NCI-H2107 (cell line): ENCODE results near the gene BDKRB1.

Experiments
- DNase-seq: peaks from one replicate; lab custom pipeline; 2025; lab: John Stamatoyannopoulos, UW

Gene BDKRB1

DNA sequence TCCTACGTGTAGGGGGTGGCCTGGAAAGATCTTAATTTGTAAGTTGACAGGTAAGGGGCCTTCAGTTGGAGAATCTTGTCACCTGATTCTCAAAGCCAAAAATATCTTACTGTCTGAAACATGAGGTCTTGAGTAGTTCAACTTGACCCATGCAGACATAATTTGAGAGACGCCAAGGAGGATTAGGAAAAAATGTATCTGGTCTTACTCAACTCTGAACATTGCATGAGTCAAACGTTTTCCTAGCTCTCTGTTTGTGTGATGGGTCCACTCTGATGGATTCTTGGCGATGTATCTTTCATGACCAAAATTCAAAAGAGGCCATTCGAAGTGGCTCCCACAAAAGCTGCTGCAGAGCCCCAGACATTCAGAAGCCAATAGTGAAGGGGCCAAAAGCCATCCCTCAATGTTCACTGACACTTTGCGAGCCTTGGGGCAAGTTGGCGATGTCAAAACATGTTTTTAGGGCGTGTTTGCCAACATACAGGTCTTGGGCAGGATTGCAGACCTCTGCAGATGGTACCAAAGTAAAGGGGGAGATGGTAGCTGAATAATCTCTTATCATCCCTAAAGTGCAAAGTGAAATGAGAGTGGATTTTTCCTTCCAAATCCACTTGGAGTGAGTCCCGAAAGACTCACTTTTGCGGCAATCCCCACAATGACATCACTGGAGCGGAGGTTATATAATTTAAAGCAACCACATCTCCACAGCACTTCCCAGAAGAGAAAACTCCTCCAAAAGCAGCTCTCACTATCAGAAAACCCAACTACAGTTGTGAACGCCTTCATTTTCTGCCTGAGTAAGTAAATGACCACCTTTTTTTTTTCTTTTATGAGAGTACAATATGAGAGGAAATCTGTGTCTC, at the start of gene BDKRB1:
Gene BDKRB1, plus strand, starts transcription at position 710 of the 866 bp plus-strand sequence. CDS start 7,473 bp downstream, outside the sequence.
- DNase-seq, result no peak

DNA sequence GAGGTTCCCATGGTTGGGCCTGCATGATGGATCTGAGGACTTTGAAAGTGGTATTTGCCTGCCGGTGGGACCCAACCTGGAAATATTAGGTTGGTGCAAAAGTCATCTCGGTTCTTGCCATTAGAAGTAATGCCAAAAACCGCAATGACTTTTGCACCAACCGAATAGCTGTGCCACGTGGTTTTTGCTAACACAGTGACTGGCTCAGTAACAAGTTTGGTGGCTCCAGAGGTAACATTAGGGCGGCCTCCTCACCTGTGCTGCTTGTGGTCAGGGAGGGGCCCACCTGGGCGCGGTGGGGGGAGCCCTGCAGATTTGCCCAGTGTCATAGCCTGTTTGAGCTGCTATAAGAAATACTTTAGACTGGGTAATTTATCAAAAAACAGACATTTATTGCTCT, 49.5 kb upstream of the BDKRB1 start:
- DNase-seq, result no peak

DNA sequence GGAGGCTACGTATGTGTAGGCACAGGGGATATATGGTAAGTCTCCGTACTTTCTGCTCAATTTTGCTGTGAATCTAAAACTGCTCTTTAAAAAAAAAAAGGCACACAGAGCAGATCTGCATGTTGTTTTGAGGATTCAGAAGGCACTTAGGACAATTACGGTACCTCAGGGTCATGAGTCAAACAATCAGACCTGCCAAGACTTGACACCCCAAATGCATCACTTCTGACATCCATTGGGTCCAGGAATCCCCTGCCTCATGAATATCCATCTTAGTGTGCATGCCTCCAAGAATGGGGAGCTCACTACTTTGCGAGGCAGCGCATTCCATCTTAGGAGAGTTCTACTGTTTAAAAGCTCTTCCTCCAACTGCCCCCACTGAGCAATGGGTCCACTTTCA, 48.3 kb upstream of the BDKRB1 start:
- no peak for DNase-seq

DNA sequence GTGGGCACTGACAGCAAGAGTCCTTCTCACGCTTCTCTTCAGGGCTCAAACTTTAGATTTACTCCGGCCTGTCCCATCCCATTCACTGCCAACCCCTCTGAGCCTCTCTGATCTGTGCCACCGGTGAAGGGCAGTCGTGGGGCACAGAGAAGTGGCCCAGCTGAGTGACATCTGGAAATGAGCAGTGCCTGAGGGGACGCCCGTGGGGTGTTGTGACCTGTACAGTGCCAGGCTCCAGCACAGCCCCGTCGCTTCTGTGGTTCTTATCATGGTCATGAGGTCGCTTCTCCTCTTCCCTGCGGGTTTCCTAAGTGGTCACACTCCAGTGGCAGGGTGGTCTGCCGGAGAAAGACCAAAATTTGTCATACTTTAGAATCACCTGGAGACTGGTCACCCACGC, 47.3 kb upstream of the BDKRB1 start:
- no peak for DNase-seq

DNA sequence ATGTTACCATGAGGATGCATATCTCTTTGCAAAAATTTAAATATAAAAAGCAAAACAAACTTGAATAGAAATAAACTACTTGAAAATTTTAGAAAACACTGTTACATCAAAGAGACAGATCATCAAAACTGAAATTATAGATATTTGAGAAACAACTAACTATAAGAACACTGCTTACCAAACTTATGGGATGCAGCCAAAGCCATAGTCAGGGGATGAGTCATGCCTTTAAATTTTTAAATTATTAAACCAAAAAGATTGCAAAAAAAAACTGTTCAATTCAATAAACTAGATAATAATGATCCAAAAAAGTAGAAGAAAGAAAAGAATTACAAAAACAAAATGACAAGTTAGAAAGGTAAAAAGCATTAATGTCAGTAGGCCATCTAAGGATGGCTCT, 43.9 kb upstream of the BDKRB1 start:
- no peak for DNase-seq

DNA sequence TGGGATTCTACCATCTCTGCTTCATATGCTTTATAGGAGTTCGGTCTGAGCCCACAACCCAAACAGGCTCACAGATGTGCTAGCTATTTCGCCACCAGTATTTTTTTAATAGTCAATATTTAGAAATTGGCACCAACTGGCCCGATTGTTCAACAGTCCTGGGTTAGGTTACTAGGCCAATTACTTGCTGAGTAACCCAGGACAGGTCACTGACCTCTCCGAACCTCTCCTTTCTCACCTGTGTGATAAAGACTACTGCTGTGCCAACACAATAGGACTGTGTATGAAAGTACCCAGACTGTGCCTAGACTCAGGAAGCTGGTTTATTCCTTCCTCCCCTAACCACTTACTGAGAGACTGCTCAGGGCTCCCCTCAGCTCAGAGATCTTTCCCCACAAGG, 43.1 kb upstream of the BDKRB1 start:
- no peak for DNase-seq

DNA sequence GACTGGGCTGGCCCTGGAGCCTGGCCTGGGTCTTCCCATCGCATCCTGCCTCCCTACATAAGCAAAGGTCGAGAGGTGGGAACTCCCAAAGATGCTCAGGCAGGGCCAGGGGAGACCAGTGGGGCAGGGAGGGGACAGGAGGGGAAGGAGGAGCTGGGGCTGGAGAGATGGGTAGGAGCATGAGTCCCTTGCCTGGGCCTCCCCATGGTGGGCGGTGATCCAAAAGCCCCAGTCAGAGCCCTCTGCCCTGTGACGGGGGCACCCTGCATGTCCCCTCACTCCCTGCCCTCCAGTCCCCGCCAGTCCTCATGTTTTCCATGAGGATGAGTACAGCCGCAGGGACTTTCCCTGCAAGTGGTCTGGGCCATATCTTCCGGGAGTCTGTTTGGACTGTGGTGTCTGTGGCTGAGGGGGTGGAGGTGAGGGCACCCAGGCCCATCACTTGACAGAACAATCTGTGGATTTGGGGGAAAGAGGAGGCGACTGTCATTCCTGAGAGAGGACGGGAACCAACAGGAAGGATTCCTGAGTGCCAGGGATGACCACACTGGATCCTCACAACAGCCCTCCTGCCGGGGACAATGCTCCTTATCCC, 42.0 kb upstream of the BDKRB1 start:
- no peak for DNase-seq

DNA sequence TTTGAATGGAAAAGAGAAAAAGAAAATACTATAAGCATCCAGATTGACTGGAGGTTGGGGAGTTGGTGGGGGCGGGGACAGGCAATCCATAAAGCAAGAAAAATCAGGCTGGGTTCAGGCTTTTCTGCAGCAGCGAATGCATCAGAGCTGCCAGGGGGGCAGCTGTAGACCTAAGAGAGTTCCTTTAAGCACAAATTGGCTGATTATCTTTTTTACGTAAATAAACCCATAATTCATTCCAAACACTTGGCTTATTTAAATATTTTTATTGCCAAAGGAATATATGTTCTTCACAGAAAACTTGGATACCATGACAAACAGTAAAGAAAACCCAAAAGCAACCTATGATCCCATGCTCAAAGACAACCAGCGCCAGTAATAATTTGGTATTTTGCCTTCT, 41.2 kb upstream of the BDKRB1 start:
- DNase-seq, result no peak

DNA sequence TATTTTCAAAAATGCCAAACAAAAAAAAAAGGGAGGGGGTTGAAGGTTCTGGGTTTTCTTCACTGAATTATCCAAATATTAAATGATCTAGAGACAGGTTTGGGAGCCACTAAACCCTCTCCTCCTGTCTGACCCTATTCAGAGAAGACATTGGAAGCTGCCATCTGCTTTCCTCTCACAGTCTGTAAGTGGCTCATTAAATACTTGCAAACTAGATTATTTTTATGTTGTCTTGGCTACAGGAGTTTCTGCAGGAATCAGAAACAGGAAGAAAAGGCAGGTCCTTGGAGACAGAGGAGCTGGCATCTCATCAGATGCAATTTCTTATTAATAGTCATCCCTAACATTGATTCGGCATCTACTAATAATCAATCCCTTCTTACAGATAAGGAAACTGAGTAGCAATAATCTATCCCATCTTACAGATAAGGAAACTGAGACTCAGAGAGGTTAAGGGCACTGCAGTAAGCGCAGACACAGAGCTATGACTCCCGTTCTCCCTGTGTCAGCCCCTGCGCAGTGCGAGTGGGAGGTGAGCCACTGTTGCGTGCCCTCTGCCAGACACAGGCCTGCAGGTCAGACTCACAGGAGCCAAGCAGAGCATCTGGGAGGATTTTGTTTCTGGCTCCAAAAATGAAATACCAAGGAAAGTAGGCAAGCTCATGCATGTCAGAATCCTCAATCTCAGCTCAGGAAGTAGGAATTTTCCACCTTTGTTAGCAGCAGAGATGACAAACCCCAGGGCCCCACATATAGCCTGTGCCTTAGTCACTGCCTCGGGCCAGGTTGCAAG, 40.4 kb upstream of the BDKRB1 start:
- DNase-seq, result no peak

DNA sequence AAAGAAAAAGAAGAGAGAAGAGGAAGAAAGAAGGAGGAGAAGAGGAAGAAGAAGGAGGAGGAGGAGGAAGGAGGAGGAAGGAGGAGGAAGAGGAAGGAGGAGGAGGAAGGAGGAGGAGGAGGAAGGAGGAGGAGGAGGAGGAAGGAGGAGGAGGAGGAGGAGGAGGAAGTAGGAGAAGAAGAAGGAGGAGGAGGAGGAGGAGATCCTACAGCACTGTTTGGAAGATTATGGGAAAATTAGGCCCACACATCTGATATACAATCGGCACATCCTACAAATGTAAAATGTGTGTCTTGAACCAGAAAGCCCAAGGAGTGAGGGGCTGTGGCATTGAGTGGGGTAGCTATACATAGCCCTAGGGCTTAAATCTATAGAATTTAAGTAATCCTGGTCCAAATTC, 39.4 kb upstream of the BDKRB1 start:
- no peak for DNase-seq

DNA sequence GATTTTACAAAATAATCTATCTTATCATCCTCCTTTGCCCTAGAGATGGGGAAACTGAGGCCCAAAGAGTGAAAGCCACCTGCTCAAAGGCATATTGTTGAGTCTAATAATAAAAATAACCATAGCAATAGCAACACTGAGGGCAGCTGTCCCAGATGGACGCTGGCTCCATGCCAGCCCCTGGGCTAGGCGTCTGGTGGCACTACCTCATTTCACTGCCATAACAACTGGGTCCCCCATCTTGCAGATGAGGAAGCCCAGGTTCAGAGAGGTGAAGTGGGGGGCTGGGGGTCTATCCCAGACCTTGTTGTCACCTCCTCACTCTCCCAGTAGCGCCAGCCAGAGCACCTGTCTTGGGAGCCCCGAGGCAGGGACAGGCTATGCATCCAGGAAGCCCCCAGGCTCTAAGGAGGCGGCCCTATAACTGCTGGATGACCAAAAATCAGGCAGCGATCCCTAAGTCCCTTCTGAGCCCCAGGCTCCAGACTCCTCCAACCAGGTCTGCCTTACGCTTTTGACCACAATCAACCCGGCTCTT, 38.6 kb upstream of the BDKRB1 start:
- DNase-seq, result no peak

DNA sequence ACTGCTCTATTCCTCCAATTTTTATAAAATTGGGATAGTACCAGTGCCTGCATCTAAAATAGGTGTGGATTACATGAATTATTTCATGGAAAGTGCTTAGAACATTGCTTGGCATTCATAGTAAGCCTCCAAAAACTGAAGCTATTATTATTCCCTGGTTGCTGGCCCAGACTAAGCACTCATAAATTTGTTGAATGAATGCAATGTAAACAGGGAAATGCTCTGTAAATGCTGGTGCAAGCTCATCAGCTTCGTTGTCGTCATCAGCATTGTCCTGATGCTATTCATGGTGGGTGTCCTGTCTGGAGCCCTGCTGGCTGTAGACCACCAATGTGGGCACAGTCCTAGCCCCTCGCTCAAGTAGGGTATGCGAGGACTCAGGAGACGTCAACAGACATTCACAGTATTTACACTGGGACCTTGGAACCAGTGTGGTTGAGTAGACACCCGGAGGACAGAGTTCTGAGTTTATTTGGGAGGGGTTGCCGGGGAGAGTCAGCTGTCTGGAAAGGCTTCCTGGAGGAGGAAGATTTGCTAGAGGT, 34.8 kb upstream of the BDKRB1 start:
- no peak for DNase-seq

DNA sequence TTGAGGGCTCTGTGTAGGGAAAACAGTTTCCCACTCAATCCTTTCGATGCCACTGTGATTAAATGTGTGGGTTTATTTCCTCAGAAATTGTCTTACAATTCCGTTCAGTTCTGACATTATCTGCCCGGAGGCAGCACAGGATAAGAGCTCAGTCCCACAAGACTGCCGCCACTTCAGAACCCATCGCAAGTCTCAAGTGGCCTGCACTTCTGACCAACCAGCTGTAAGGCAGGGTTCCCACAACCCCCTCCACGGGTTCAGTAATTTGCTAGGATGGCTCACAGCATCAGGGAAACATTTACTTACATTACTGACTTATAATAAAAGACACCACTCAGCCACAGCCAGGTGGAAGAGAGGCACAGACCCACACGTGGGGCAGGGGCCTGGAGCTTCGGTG, 34.2 kb upstream of the BDKRB1 start:
- DNase-seq, result no peak

DNA sequence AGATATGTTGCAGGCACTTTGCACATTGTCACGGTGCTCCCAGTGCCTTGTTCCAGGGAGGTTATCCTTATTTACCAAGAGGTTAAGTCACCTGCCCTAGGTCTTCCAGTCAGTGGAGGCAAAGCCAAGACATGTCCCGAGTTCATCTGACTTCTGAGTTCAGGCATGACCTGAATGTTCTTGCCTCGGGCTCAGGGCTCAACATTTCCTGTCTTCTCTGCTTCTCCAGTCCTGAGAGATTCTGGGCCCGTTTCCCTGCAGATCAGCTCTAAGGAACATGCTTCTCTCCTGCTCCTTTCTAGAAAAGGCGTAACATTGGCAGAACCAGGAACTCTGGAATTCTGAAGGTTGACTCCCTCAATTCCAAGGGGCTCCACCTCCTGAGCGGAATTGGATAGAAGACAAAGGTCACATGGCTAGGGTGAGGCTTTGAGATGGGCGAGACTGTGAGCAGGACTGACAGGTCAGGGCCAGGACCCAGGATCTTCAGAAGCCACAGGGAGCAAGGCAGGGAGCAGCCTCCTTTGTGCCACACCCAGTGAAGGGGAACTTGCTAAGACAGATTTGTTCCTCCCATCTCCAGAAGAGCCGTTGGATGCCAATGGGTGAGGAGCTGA, 31.4 kb upstream of the BDKRB1 start:
- DNase-seq, result no peak

DNA sequence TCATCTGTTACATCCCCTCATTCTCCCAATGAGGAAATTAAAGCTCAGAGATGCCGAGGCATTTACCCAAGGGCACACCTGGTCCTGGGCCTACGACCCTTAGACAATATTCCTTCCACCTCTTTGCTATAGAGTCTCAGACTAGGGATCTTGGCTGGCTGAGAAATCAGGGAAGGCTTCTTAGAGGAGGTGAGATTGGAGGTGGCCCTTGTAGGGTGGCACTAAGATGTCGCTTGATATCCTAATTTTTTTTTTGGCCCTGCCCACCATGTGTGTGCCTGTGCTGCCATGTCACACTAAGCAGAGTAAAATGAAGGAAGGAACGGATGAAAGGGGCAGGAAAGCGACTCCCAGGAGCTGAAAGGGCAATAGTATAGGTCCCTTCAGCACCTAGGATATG, 30.8 kb upstream of the BDKRB1 start:
- DNase-seq, result no peak

DNA sequence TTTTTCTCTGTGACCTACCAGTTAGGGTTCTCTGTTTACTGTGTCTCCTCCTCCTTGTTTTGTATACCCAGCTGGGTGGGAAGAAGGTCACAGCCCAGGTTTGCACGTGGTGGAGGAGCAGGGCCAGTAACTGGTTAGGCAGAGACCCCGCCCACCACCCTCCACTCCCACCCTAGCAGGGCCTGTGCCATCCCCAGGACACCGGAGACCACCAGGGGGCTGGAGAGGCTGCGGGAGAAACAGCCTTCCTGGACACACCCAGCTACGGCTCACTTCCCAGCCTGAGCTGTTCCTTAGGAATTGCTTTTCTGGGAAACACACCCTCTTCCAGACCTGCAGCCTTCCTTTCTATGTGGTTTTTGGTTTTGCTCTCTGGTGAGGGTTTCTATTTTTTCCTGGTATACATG, 30.3 kb upstream of the BDKRB1 start:
- DNase-seq, result no peak

DNA sequence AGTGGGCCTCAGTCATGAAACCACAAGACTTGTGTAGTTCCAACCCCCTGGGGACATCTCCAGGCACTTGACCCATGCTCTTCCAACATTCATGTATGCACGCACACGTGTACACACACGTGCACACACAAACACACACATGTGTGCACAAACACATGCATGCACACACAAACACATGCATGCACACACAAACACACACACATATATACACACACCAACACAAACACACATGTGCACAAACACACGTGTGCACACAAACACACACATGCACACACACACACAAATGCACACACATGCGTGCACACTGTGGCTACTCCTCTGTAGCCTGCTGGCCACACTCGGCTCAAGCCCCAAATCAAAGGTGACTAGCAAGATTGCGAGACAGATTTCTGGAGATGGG, 28.6 kb upstream of the BDKRB1 start:
- no peak for DNase-seq

DNA sequence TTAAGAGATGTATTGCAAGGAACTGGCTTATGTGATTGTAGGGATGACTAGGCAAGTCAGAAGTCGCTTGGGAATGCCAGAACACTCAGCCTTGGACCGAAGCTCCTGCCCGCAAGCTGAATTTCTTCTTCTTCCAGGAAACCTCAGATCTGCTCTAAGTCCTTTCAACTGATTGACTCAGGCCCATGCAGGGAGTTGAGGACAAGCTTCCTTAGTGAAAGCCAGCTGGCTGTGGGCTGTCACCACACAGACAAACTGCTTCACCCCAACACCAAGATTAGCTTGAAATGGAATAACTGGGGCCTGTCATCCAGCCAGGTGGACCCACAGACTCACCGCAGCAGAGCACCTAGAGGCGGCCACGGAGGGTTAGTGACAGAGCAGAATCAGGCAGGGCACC, 26.7 kb upstream of the BDKRB1 start:
- no peak for DNase-seq

DNA sequence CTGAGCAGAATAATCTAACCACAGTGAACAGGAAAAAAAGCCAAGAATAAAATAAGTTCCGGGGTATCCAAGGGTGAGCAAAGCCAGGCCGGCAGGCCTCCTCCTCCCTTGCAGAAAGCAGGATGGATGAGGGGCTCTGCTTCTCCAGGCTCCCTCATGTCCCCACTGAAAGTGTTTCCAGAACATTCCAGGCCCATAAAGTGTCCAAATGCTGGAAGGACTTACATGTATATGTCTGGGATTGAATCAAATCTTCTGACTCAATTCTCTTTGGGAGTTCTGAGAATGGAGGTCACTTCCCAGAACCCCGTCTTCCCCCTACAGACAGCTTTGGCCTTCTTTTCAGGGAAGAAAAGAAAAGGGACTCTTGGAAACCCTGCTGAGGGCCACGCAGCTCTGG, 25.0 kb upstream of the BDKRB1 start:
- no peak for DNase-seq

DNA sequence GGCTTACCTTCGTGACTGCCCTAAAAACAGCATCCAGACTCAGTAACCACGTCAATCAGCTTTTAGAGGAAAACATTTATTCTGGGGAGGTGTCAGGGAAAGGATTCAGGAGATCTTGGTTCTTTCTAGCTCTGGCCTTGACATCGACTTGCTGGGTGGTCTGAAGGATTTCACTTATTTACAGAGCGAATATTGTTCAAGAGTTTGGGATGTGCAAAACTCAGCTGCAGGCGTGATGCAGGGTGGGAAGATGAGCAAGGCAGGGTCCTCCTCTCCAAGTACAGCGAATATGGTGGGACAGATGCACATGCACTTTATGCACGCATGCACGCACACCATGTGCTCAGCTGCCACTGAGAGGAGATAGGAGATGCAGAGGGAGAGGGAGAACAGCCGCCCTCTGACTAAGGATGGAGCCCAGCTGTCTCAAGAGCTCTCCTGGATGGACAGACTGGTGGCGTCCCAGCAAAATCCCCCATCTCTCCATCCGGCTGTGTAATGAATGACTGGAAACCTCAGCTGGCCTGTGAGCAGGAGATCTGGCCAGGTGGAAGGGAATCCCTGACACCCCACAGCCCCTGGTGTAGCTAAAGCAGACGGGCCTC, 24.4 kb upstream of the BDKRB1 start:
- no peak for DNase-seq

DNA sequence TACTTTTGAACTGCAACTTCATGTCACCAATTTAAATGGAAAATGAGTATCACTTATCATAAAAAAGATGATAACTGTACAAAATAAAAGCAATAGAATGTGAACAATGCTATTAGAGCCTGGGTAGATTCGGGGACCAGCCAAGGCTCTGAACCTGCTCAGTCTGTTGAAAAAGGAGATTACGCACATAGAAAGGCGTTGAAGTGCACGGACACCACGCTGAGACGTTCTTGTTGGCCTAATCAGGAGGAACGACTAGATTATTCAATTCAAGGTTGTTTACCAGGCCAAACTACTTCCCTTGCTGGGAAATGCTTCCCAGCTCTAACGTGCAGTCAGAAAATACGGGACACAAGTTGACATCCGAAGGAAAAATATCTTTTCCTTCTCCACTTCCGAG, 23.5 kb upstream of the BDKRB1 start:
- DNase-seq, result no peak

DNA sequence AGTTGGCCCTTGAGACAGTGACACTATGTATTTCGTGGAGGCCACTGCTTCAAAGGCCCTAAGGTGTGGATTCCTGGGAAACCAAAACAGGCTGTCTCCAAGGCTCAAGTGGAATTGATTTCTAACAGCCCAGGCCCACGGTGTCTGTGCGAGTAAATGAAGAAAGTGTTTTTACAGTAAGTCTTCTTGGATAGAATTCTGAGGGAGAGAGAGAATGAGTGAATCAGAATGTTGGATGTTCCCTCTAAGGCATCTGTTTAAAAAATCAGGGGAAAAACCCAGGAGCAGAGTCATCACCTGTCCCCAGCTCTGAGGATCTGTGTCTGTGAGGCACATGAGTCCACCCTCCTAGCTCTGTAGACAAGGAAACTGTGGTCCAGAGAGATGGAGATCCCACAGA, 22.3 kb upstream of the BDKRB1 start:
- no peak for DNase-seq
